ENCODE data around the gene FAM161A. TPM values are rescaled to one million over a fixed set of nuclear protein-coding genes. Genes with fewer than 3 reads are reported as not detected.
A peak's percentile ranks its signal among the peaks of the same experiment; 100 is the strongest.
"Not testable (repeated sequence)": the region's sequence is repeated elsewhere in the genome, so short reads cannot be mapped to it uniquely, and the experiment has no call there.

FAM161A gene, protein sequence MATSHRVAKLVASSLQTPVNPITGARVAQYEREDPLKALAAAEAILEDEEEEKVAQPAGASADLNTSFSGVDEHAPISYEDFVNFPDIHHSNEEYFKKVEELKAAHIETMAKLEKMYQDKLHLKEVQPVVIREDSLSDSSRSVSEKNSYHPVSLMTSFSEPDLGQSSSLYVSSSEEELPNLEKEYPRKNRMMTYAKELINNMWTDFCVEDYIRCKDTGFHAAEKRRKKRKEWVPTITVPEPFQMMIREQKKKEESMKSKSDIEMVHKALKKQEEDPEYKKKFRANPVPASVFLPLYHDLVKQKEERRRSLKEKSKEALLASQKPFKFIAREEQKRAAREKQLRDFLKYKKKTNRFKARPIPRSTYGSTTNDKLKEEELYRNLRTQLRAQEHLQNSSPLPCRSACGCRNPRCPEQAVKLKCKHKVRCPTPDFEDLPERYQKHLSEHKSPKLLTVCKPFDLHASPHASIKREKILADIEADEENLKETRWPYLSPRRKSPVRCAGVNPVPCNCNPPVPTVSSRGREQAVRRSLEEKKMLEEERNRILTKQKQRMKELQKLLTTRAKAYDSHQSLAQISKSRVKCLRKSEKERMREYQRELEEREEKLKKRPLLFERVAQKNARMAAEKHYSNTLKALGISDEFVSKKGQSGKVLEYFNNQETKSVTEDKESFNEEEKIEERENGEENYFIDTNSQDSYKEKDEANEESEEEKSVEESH
- total RNA-seq, result 0.69 and 3.3 TPM in 2 replicates

DNA sequence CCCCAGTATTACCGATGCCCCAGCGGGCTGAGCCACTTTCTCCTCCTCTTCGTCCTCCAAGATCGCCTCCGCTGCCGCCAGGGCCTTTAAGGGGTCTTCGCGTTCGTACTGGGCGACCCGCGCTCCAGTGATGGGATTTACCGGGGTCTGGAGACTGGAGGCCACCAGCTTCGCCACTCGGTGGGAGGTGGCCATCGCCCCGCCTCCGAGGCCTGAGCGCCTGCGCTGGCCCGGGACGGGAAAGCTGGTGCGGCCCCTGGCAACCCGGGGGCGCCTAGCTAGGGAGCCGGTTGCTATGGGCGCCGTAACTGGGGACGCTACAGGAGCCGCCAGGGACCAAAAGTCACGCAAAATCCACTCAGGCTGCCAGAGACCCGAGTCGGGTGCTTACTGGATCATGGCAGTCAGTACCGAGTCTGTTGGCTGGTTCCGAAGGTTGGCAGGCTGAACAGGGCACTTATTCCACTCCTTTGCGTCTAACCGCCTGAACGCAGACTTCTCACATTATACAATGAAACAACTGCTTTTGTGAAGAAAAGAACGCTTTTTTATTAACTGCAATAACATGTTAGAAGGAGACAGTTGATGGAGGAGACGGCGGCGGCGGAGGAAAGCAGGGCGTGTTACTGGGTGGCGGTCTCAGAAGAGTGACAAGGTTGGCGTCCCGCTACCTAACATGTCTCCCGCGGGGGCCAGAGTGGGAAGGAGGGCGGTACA, at the start of gene FAM161A:
Gene FAM161A (minus strand): TSS at position 214 of the 717 bp plus-strand sequence. CDS start 19 bp downstream, at position 195.
- peak; percentile 61 for DNase-seq (ENCODE audit: low read depth)

- DNase-seq (ENCODE audit: low read depth), result no peak
These were observed 46.4 kb upstream of the FAM161A start for GRCh38 chr2:61900281-61900680.

GRCh38 chr2:61898810-61899209, 45.0 kb upstream of the FAM161A start:
- DNase-seq (ENCODE audit: low read depth), result peak; percentile 13

DNA sequence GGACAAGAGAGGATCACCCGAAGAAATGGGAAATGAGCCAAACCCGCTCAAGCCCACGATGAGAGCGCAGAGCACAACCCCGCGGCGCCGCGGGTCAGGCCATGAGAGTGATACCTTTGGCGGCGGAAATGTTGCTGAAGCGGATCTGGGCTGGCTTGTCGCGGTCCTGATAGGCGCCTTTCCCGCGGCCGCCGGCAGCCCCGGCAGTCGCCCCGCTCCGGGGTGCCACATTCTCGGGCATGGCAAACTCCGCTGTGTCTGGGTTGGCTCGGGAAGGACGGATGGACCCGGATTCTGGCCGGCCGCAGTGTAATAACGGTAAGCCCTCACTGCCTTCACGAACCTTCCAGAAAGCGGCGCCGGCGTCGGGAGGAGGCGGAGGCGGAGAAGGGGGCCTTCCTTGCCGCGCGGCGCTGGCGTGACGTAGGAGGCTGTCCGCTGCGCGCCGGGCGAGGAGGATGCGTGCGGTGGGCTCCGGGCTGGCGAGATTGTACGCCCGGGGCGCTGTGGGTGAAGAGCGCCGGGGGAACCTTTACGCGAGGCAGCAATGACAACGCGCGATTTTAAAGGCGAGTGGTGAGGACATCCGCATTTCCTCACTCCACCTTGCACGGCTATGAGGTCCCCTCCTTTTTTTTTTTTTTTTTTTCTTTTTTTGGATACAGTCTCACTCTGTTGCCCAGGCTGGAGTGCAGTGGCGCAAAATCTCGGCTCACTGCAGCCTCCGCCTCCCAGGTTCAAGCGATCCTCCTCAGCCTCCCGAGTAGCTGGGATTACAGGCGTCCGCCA, 34.6 kb upstream of the FAM161A start, which contains the start of gene CCT4:
Gene CCT4 (minus strand): TSS at position 390 of the 789 bp plus-strand sequence. CDS start 149 bp downstream, at position 241.
- DNase-seq (ENCODE audit: low read depth), result peak; percentile 55

- peak; percentile 34 for DNase-seq (ENCODE audit: low read depth)
These were observed 33.9 kb upstream of the FAM161A start for GRCh38 chr2:61887717-61888266.

GRCh38 chr2:61885896-61886603, 32.2 kb upstream of the FAM161A start:
- no peak for DNase-seq (ENCODE audit: low read depth)

DNA sequence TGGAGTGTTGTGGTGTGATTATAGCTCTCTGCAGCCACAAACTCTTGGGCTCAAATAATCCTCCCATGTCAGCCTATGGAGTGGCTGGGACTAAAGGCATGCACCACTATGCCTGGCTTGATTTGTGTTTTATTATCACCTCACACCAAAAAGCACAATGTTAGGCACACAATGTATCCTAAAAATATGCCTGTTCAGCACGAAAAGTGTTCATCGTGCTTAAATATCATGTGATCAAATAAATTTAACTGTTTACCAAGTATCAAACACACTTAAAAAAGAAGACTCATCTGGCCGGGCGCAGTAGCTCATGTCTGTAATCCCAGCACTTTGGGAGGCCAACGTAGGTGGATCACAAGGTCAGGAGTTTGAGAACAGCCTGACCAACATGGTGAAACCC, 29.0 kb upstream of the FAM161A start:
- no peak for DNase-seq (ENCODE audit: low read depth)

DNA sequence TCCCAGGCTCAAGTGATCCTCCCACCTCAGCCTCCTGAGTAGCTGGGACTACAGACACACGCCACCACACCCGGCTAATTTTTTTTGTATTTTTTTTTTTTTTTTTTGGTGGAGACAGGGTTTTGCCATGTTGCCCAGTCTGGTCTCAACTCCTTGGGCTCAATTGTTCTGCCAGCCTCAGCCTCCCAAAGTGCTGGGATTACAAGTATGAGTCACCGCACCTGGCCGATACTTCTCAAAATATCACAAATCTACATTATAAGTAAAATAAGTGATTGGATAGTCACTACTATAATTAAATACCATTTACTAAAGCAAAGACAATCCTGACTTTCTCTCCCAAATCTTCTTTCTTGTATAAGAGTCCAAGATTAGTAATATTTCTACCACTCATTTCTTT, 25.5 kb upstream of the FAM161A start:
- not testable (repeated sequence) for DNase-seq (ENCODE audit: low read depth)

- peak; percentile 23 for DNase-seq (ENCODE audit: low read depth)
These were observed 24.9 kb upstream of the FAM161A start for GRCh38 chr2:61878761-61879160.

DNA sequence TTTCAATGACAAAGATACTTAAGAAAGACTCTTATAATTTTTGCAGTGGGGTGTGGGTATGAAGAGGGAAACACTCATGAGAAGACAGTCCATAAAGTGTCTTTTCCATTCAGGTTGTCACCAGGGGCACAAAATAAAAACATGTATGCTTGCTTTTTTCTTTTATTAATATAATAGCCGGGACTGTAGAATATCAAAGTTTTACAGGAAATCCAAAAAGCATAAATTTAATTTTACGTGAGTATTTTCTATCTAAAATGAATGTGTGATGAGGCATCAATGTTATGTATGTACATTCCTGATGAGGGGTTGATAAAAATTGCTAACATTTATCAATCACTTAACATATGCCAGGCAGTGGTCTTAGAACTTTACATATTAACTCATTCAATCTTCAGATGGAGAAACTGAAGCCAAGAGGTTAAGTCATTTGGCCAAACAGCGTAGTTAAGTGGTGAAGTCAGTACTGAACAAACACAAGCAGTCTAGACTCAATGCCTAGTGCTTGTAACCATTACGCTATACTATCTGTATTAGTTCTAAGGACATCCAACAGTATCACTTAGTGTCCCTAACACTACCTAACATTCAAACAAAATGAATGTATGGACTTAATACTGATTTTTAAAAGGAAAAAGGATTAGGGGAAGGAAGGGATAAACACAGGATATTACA, 23.8 kb upstream of the FAM161A start:
- DNase-seq (ENCODE audit: low read depth), result no peak

- DNase-seq (ENCODE audit: low read depth), result no peak
These were observed 22.5 kb upstream of the FAM161A start for GRCh38 chr2:61876400-61876799.

DNA sequence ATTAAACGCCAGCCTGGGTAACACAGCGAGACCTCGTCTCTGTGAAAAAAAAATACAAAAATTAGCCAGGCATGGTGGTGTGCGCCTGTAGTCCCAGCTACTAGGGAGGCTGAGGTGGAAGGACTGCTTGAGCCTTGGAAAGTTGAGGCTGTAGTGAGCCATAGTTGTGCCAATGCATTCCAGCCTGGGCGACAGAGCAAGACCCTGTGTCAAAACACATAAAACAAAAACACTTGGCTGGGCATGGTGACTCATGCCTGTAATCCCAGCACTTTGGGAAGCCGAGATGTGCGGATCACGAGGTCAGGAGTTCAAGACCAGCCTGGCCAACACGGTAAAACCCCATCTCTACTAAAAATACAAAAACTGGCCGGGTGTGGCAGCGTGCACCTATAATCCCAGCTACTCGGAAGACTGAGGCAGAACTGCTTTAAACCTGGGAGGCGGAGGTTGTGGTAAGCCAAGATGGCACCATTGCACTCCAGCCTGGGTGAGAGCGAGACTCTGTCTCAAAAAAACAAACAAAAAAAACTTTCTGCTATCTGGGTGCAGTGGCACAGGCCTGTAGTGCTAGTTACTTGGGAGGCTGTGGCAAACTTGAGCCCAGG, 12.7 kb upstream of the FAM161A start:
- DNase-seq (ENCODE audit: low read depth), result not testable (repeated sequence)

DNA sequence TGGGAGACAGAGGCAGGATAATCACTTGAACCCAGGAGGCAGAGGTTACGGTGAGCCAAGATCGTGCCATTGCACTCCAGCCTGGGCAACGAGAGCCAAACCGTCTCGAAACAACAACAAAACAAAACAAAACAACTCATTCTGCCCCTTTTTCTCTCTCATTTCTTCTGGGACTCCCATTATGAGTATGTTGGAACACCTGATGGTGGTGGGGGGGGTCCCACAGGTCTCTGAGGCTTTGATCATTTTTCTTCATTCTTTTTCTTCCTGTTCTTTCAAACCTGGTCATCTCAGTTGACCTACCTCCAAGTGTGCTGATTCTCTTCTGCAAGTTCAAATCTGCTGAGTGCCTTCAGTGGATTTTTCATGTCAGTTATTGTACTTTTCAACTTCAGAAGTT, 8.2 kb upstream of the FAM161A start:
- no peak for DNase-seq (ENCODE audit: low read depth)

GRCh38 chr2:61857224-61857623, 3.4 kb upstream of the FAM161A start:
- no peak for DNase-seq (ENCODE audit: low read depth)

DNA sequence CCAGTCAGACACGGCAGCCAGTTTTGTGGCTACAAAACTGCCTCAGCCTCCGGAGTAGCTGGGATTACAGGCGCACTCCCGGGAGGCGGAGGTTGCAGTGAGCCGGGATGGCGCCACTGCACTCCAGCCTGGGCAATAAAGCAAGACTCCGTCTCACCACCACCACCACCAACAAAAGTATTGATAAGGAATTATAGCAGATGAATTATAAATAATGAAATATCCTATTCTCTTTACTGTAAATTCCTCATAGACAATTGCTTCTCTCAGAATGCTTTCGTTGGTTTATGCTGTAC, 1.4 kb upstream of the FAM161A start:
- no peak for DNase-seq (ENCODE audit: low read depth)

DNA sequence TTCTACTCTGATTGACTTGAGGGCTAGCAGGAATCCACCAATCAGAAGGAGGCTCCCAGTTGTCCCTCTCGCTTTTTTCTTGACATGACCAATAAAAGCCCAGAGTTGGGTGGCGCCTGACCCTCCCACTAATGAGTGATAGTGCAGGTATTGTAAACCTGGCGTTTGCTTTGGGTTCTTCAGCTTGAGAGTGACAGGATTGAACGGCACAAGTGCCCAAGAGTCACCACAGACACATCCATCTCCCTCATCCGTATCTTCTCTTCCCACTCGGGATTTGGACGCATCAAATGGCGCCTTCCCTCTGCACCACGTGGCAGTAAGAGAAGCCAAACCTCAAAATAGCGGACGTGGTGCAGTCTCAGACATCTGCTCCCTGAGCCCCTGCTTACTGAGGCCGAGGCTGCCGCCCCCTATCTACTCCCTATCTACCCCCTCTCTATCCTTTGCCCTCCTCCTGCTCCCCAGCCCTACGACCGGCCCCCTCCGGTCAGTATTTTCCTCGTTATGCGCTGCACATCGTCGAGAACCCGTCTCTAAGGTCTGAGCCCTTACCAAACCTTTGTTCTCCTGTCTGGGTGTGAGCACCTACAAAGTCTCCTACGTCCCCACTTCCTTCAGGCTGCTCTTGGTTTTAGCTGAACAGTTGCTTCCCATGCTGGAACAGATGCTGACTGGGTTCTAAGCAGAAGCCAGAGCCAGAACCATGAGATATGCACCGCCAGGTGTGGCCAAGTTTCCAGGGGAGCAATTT, 881 bp upstream of the FAM161A start:
- peak; percentile 96 for DNase-seq (ENCODE audit: low read depth)

- peak; percentile 34 for DNase-seq (ENCODE audit: low read depth)
These were observed 594 bp downstream of the FAM161A start for GRCh38 chr2:61853086-61853846.

- not testable (repeated sequence) for DNase-seq (ENCODE audit: low read depth)
These were observed 2.6 kb downstream of the FAM161A start for GRCh38 chr2:61851270-61851669.
